HG02970 (cell line): ENCODE data around the gene FAM193B.

ENCODE experiments used
- ATAC-seq: cut with Tn5 transposase; IDR thresholded peaks from one replicate; pipeline ENCODE4 v1.9.1; 2021; ENCODE audit warnings: mild to moderate bottlenecking, moderate library complexity, moderate number of reproducible peaks; ENCODE audit not compliant: unreplicated experiment, low FRiP score

Gene FAM193B

DNA sequence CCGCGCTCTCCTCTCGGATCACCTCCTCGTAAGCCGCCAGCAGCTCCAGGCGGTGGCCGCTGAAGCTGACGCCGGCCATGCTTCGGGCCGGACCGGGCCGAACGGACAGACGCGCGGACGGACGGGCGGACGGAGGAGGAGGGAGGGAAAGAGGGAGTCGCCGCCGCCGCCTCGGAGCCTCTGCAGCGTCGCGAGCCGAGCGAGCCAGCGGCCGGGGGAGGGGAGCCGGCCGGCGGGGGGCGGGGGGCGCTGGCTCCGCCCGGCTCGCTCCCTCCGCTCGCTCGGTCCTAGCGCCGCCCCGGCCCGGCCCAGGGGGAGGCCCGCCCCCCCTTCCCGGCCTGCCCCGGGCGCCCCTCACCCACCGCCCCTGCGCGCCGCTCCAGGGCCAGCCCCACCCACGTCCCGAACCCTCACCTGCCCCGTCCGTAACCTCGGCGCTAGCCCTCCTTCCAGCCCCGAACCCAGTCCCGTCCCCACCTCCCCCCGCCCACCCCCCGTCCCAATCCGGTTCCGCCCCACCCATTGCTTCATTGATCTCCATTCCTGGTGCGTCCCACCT lies 80.8 kb downstream of the FAM193B start, which contains the start of gene DBN1:
TSS of gene DBN1 (minus strand) at position 192 of the 559 bp plus-strand sequence. CDS start at position 79, 113 bp downstream.
- no peak for ATAC-seq

DNA sequence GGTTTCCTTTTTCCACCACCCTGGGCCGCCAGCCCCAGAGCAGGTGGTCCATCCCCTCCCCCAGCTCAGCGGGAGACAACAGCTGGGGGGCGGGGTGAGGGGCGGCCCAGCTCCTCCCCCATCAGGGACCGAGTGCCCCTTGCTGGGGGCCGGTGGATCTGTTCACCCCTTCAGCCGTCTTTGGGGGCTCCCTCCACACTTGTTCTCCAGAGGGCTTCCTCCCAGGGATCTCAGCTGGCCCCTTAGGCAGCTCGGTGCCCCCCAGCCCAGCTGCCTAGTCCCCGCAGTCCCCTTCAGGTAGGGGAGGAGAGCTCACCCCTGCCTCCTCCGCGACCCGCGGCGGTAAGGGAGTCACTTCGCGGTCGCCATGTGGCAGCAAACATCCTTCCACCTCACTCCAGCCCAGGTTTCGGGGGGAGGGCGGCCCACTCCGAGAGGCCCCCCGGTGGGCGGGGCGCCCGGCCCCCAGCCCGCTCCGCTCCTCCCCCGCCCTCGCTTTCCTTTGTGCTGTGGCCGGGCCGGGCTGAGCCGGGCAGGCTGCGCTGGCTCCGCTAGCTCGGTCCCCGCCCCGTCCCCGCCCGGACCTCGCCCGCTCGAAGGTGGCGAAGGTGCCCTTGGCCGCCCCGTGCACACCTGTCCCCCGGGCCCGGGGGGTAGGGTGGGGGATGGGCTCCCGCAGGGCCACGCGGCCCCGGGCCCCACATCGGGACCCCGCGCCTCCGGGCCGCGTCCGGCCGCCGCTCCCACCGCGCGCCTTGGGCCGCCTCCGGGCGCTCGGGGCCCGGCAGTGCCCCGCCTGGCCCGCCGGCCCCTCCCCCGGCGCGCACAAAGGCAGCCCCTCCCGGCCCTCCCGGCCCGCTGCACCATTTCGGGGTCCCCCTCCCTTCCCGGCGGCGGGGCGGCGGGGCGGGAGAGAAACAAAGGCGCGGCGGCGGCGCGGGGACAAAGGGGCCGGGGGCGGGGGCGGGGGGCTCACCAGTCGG lies 81.6 kb downstream of the FAM193B start:
- ATAC-seq: no peak

DNA sequence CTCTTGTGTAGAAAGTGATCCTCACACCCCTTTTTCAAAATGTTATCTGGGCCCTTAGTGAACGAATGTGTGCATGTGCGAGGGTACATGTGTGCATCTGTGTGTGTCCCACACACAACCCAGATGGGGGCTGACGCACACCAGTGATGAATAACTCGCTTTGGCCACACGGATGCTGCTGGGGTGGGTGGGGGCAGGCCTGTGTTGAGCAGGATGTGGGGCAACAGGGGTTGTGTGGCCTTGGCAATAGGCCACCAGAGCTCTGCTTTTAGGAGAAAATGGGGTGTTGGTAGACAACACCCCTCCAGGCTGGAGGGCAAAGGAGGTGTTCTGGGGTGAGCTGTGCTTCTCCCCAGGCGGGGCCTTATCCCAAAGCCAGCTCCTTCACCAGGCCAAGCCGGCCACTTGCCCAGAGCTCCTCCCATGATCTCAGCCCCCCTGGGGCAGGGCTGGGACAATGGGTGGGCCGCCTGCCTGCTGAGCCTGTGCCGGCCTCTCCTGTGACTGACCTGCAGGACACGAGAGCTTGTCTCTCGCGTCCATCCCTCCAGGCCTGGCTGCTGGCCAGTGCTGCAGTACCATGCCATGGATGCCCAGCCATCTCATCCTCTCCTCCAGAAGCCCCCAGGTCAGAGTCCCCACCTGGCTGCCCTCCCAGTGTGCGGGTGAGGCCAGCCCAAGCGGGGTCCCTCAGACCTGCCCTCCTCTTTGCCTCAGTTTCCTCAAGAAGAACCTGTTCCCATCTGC lies 82.6 kb downstream of the FAM193B start:
- no peak for ATAC-seq

DNA sequence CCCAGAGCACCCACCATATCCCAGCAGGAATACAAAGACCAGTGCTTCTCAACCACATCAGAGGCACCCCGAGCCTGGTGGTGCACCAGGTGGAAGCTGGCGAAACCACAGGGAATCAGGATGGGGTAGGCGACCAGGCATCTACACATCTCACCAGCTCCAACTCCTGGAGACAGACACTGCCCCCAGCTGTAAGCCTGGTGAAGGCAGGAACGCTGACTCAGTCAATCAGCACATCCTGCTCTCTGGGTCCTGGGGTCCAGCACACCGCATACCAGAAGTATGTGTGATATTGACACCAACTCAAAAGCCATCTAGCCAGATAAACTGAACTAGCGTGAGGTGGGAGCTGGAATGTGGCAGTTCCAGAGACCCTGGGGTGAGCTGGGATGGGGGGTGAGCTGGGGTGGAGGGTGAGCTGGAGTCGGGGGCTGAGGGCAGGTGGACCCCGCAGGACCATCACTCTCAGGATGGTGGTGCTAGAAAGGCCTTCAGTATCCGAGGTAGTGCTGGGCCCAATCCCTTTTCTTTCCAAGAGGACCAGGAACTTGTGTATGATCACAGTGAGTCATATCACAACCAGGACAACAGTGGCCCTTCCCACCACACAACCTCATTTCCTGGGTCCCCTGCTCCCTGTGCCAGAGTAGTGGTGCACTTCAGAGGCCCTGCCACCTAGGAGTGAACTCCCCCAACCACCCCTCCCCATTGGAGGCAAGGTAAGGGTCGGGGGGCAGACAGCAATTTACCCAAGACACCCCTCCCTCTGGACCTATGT lies 83.4 kb downstream of the FAM193B start:
- ATAC-seq: no peak
